AG04450 (cell line): ENCODE results near the gene PDZRN4. TPM values are rescaled to one million over a fixed set of nuclear protein-coding genes. Genes with fewer than 3 reads are reported as not detected.
"Not testable (repeated sequence)": the region's sequence is repeated elsewhere in the genome, so short reads cannot be mapped to it uniquely, and the experiment has no call there.

Experiments
- CTCF ChIA-PET: fragments of 300-600, 350-600 bp; formaldehyde crosslinking; extraction: SDS; loops from one replicate; lab custom pipeline; 2022; ENCODE audit warnings: antibody characterized with exemption, inconsistent platforms; lab: Charles Lee
- POLR2A ChIA-PET: fragments of 350-600 bp; formaldehyde crosslinking; extraction: SDS; loops from one replicate; lab custom pipeline; 2021; ENCODE audit warnings: antibody characterized with exemption, inconsistent platforms; lab: Yijun Ruan, JAX
- DNase-seq: peaks from one replicate; pipeline ENCODE4 v3.0.0-alpha.2; 2011; ENCODE audit warnings: low read depth, low spot score
- H3K27ac ChIP-seq: one replicate; pipeline ENCODE4 v1.5.1; 2012; ENCODE audit warnings: low read depth, low read length, control low read depth
- H3K27me3 ChIP-seq: one replicate; pipeline ENCODE4 v1.6.0; 2012; ENCODE audit warnings: low read length; ENCODE audit not compliant: control insufficient read depth, insufficient read depth
- H3K4me3 ChIP-seq: 2 replicates; pipeline ENCODE4 v1.5.1; 2011; ENCODE audit warnings: mild to moderate bottlenecking, low read depth, low read length, control low read depth
- H3K9me3 ChIP-seq: 2 replicates; pipeline ENCODE4 v1.5.1; 2012; ENCODE audit warnings: low read length; ENCODE audit not compliant: control insufficient read depth, insufficient read depth
- polyA plus RNA-seq: library from polyadenylated mRNA; depleted of rRNA; stranded (reverse); fragments of >200 nt; gene quantifications from 2 replicates; pipeline ENCODE4 v1.2.3, GENCODE V29; 2011
- TF ChIP-seq, protein P1 (sequence below): IDR thresholded peaks from 2 replicates; pipeline ENCODE4 v1.5.1; 2011; ENCODE audit warnings: low read depth, low read length, control low read depth, inconsistent platforms

The PDZRN4 gene
- polyA plus RNA-seq, 1 experiment, result not detected

DNA sequence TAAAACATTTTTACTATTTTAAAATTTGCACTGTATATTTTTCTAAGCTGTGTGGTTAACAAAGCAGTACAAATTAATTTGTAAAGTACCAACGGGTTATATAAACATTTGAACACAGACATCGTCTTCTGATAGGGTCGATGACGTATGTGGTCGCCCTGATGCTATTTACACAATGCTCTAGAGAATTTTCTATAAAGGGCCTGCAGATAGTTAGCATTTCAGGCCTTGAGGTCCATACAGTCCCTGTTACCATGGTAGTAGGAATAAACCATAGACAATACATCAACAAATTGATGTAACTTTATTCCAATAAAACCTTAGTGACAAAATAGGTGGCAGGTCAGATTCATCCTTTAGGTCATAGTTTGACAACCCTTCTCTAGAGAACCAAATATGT is 25.7 kb upstream of the PDZRN4 start:
- Histone ChIP-seq H3K27me3 (no peaks in the 10 kb centered on the region), H3K4me3 (no peak overlapping the region), H3K9me3 (no peaks in the 10 kb centered on the region), H3K27ac (no peak overlapping the region)
- no peak for DNase-seq
- POLR2A ChIA-PET, result no interaction called here
- CTCF ChIA-PET, result no interaction called here
- TF ChIP-seq, protein P1, sequence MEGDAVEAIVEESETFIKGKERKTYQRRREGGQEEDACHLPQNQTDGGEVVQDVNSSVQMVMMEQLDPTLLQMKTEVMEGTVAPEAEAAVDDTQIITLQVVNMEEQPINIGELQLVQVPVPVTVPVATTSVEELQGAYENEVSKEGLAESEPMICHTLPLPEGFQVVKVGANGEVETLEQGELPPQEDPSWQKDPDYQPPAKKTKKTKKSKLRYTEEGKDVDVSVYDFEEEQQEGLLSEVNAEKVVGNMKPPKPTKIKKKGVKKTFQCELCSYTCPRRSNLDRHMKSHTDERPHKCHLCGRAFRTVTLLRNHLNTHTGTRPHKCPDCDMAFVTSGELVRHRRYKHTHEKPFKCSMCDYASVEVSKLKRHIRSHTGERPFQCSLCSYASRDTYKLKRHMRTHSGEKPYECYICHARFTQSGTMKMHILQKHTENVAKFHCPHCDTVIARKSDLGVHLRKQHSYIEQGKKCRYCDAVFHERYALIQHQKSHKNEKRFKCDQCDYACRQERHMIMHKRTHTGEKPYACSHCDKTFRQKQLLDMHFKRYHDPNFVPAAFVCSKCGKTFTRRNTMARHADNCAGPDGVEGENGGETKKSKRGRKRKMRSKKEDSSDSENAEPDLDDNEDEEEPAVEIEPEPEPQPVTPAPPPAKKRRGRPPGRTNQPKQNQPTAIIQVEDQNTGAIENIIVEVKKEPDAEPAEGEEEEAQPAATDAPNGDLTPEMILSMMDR, result no peak

DNA sequence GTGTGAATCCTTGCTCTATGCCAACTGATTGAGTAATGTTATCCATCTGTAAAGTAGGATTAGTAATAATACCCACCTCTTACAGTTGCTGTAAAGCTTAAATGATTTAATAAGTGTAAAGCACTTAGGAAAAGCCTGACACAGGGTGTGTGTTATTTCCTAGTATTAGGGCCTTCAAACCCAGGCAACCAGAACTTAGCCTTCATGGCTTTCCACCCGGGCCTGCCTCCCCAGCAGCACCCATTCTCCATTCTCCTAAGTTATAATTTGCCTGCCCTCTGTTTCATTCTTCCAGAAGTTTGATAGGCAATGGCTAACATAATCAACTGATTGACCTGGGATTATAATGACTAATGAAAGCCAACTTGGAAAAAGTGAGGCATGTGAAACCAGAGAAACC is 20.4 kb upstream of the PDZRN4 start:
- Histone ChIP-seq H3K9me3 (no peaks in the 10 kb centered on the region), H3K27me3 (no peaks in the 10 kb centered on the region), H3K27ac (no peak overlapping the region), H3K4me3 (no peak overlapping the region)
- DNase-seq, result no peak
- POLR2A ChIA-PET, result interaction anchor here (0.6 kb wide), 1 partner anchor 220 kb away, joined by 3 read pairs; no protein-coding TSS in a partner anchor
- TF ChIP-seq, protein P1, result no peak
- CTCF ChIA-PET, result no interaction called here

DNA sequence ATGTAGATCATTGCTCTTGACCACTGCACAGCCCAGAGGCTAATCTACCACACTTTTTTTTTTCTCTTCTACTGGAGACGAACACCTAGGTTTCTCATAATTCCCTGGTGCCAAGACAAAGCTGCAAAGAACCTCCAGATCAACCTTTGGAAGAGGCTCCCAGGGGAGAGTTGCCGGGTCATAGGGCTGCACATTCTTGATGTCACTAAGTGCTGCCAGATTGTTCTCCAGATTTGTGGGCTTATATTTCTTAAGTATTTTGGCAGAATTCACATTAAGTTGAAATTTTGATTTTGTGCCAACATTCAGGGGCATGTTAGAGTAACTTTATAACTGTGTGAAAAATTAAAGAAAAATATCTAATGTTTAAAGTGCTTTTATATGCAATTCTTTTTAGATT is 13.5 kb upstream of the PDZRN4 start:
- Histone ChIP-seq H3K9me3 (no peaks in the 10 kb centered on the region), H3K27me3 (no peaks in the 10 kb centered on the region), H3K27ac (no peak overlapping the region), H3K4me3 (no peak overlapping the region)
- DNase-seq, result no peak
- TF ChIP-seq, protein P1, result no peak
- CTCF ChIA-PET, result no interaction called here
- POLR2A ChIA-PET, result no interaction called here

DNA sequence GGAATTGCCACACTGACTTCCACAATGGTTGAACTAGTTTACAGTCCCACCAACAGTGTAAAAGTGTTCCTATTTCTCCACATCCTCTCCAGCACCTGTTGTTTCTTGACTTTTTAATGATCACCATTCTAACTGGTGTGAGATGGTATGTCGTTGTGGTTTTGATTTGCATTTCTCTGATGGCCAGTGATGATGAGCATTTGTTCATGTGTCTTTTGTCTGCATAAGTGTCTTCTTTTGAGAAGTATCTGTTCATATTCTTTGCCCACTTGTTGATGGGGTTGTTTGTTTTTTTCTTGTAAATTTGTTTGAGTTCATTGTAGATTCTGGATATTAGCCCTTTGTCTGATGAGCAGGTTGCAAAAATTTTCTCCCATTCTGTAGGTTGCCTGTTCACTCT is 8.6 kb upstream of the PDZRN4 start:
- H3K4me3 ChIP-seq, H3K27me3 ChIP-seq, CTCF ChIA-PET, POLR2A ChIA-PET, H3K9me3 ChIP-seq, H3K27ac ChIP-seq, DNase-seq: not testable (repeated sequence)

DNA sequence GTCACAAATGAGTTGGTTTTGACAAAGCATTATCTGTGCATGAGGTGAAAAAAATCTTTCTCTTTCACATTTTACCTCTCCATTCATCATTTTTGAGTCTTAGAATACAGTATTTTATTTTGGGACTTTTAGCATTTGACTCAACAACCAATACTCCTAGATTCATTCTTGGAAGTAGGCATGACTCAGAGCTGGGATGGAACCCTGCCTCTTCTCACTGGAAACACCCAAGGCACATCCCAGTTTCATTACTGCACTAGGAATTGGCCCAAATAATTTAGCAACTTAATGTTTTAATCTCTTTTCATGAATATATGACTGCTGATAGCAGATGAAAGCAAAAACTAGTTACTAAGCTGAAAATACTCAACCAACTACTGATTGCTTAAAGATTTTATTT is 3.3 kb upstream of the PDZRN4 start:
- H3K9me3 ChIP-seq, result no peaks in the 10 kb centered on the region; the same call in 1 of the 2 replicates
- no peak overlapping the region for H3K4me3 ChIP-seq
- POLR2A ChIA-PET, result no interaction called here
- no peak for DNase-seq
- CTCF ChIA-PET, result no interaction called here
- H3K27me3 ChIP-seq, result peaks cover 24% of the 10 kb centered on the region
- no peak overlapping the region for H3K27ac ChIP-seq
- TF ChIP-seq, protein P1, result no peak

GRCh38 chr12:41186026-41186425 is 2.1 kb upstream of the PDZRN4 start:
- TF ChIP-seq, protein P1, result no peak
- DNase-seq, result no peak
- ChIA-PET POLR2A (no interaction called here), CTCF (no interaction called here)
- H3K27me3 ChIP-seq, result peaks cover 31% of the 10 kb centered on the region
- no peak overlapping the region for H3K4me3 ChIP-seq
- H3K27ac ChIP-seq, result no peak overlapping the region
- no peaks in the 10 kb centered on the region; the same call in 1 of the 2 replicates for H3K9me3 ChIP-seq
